NCI-H128 (cell line): ENCODE data around the gene SMC3.
"Not testable (repeated sequence)": the region's sequence is repeated elsewhere in the genome, so short reads cannot be mapped to it uniquely, and the experiment has no call there.

Experiments used
- DNase-seq: peaks from one replicate; lab custom pipeline; 2025; ENCODE audit not compliant: unreplicated experiment; lab: John Stamatoyannopoulos, UW

SMC3 gene

GRCh38 chr10:110574420-110574819, 6.9 kb downstream of the SMC3 start:
- DNase-seq: no peak

GRCh38 chr10:110576220-110576619, 8.7 kb downstream of the SMC3 start:
- no peak for DNase-seq

GRCh38 chr10:110577056-110577455, 9.6 kb downstream of the SMC3 start:
- no peak for DNase-seq

GRCh38 chr10:110584006-110584405, 16.5 kb downstream of the SMC3 start:
- DNase-seq: no peak

DNA sequence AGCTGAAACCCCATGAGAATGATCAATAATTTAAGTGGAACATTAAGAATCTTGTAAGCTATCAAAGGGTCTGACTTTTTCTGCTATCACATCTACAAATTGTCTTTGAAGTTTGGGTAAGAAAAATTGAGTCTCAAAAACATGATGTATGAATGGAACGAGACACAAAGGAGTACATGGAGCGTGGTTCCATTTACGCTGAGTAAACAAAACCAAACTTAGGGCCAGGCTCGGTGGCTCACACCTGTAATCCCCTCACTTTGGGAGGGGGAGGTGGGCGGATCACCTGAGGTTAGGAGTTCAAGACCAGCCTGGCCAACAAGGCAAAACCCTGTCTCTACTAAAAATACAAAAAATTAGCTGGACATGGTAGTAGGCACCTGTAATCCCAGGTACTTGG, 24.3 kb downstream of the SMC3 start:
- no peak for DNase-seq

DNA sequence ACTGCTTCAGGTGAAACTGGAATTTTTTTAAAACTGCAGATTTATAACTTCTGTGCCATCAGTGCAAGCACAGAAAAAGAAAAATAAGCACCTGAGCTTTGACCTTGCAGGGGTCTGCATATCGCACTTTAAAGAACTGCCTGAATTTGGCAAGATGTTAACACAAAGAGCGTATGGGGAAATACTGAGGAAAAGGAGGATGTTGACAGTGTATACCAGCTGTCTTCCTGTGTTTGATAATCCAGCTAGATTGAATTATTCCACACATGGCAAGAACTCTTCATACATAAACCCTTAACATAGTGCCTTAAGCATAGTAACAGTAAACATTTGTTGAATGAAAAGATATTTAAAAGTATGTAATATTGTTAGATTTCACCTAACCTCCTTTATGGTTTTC, 30.0 kb downstream of the SMC3 start:
- no peak for DNase-seq

GRCh38 chr10:110600487-110601101, 33.1 kb downstream of the SMC3 start:
- DNase-seq: no peak

DNA sequence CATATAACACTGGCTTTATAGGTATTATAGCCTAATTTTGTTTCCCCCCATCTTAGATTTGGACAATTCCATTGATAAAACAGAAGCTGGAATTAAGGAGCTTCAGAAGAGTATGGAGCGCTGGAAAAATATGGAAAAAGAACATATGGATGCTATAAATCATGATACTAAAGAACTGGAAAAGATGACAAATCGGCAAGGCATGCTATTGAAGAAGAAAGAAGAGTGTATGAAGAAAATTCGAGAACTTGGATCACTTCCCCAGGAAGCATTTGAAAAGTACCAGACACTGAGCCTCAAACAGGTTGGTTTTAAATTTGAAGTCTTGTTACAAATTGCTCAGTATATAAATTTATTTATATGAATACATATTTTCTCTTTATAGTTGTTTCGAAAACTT, 34.1 kb downstream of the SMC3 start:
- DNase-seq: no peak

DNA sequence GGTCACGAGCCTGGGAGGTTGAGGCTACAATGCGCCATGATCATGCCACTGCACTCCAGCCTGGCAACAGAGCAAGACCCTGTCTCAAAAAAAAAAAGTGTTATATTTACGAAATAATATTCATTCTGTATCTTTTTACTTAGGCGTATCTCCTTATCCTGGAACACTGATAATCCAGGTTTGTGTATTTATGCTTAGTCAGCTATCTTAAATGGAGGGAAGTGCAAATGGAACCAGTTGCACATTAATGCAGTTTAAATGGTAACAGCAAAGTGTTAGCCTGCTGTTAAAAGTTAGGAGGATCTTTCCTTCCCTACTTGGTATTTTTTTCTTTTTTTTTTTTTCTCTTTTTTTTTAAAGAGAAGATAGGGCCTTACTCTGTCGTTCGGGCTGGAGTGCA, 40.6 kb downstream of the SMC3 start:
- DNase-seq: no peak

- DNase-seq: no peak
Observed at GRCh38 chr10:110609605-110610004, 42.1 kb downstream of the SMC3 start.

GRCh38 chr10:110610308-110610774, 42.8 kb downstream of the SMC3 start:
- no peak for DNase-seq

GRCh38 chr10:110610781-110611180, 43.3 kb downstream of the SMC3 start:
- DNase-seq: not testable (repeated sequence)

DNA sequence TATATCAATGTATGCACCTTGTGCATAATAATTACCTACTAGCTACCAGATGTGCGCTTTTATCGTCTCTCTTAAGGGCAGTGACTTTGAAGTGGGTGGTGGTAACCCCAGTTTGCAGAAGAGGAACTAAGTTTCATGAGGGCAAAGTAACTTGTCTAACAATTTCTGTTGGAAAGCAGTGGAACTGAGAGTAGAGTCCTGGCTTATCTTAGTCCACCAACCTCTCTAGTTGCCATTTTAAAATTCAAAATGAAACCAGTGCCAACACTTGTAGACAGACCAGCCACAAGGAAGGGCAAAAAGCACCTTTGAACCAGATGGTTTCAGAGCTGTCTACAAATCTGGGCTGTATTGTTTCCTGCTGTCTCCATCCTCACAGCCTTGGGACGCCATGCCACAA, 44.6 kb downstream of the SMC3 start:
- DNase-seq: no peak

DNA sequence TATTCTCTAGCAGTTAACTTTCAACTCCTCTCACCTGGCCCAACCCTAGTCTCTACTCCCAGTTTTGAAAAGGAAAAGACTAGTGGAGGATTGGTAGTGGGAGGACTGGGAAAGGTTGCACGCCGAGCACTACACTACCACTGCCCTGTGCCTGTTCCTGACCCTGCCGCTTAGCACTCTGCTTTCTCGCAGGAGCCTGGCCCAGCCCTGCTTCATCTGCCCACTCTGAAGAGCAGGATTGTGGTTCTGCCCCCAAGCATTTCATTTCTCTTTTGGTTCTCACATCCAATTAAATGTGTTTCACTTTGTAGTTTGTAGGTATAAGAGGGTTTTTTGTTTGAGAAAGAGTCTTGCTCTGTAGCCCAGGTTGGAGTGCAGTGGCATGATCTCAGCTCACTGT, 45.1 kb downstream of the SMC3 start:
- no peak for DNase-seq

DNA sequence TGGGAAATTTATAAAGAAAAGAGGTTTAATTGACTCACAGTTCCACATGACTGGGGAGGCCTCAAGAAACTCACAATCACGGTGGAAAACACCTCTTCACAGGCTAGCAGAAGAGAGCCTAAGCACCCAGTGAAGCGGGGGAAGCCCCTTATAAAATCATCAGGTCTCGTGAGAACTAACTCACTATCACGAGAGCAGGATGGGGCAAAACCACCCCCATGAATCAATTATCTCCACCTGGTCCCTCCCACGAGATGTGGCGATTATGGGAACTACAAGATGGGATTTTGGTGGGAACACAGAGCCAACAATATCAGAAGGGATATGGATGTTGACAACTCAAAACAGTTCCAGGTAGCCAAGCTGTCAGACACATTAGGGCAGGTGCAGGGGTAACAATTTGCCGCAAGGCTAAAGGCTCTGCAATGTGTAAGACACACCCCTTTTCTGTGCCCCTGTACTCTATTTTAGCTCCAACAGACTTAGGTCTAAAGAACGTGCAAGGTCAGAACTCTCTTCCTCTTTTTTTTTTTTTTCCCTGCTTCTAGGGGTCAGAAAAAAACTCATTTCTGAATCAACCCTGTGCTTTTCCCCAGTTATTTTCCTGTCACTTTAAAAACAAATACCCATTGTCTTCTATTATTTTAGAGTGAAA, 46.0 kb downstream of the SMC3 start:
- no peak for DNase-seq

DNA sequence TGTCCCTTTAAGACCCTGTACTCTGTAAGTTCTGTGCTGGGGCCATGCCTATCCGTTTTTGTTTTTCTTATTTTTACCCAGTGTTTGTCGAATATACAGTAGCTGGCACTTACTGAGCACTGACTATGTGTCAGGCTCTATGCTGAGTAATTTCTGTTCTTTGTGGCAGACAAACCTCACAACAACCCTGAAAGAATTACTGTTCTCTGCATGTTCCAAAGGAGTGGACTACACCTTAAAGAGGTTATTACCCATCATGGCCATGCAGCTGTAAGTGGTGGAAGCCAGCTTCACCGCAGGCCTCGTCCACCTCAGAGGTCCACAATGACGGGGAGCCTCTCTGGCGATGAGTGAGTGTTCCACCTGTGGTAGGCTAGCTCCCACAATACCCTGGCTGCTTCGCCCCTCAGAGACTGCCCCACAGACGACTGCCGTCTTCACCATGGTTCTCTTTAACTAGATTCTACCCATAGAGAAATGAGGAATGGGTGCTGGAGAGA, 46.6 kb downstream of the SMC3 start:
- no peak for DNase-seq

- DNase-seq: no peak
Observed at GRCh38 chr10:110615057-110615747, 47.7 kb downstream of the SMC3 start.

DNA sequence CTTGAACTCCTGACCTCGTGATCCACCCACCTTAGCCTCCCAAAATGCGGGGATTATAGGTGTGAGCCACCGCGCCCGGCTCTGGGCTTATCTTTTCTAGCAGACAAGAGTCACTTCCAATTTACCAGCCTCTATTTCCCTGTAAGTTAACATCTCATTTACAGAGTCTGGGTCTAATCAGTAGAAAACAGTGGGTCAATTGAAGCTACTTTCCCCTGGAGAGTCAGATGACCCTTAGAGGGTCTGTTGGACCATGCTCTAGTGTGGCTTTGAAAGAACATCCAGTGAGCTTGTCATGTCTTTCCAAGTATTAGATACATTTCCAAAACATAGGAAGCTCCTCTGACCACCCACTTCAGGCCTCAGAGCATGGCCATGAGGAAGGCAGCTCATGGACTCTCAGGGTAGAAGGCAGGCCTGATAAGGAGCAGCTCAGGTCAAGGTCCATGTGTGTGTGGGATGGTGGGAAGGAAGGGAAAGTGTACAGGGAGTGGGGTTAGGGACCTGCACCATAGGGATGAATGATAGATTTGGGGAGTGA, 49.1 kb downstream of the SMC3 start:
- no peak for DNase-seq

- DNase-seq: no peak
Observed at GRCh38 chr10:110617425-110618229, 50.1 kb downstream of the SMC3 start.

DNA sequence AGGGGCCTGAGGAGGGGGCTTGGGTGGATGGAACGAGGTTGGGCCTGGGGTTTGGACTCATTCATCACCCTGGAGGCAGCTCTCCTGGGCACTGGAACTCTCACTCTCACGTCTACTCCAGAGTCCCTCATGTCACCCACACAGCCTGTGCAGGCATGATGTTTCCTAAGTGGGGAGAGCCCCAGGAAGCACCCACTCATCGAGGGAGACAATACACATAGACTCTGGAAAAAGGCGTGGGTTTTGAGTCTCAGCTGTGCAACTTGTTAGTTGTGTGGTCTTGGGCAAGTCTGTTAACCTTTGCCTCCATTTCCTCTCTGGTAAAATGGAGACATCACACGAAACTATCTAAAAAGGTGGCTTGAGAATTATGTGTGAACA, 50.7 kb downstream of the SMC3 start:
- no peak for DNase-seq
